CD14-positive monocyte (primary cell): ENCODE results near the gene ZNF385C. TPM values are rescaled to one million over a fixed set of nuclear protein-coding genes. Genes with fewer than 3 reads are reported as not detected.
A peak's percentile ranks its signal among the peaks of the same experiment; 100 is the strongest.

Source experiments
- DNase-seq, 3 donors: peaks; one replicate each; pipeline ENCODE4 v3.0.0-alpha.2; 2011 to 2022
- H2AFZ ChIP-seq: 2 replicates; pipeline ENCODE4 v1.6.0; 2012; ENCODE audit warnings: mild to moderate bottlenecking, low read depth, low read length, inconsistent platforms; ENCODE audit not compliant: insufficient read depth, poor library complexity, severe bottlenecking
- H3K27ac ChIP-seq, 2 donors: 1 replicate in 1 of 2; 2 replicates in 1 of 2; pipeline ENCODE4 v1.5.1; 2012 to 2013; ENCODE audit warnings: low read length in 2 of 2, control low read depth in 1 of 2, inconsistent platforms in 1 of 2, low read depth in 1 of 2, mild to moderate bottlenecking in 1 of 2
- H3K27me3 ChIP-seq, 2 donors: one replicate each; pipeline versions ENCODE4 v1.6.0 to v1.6.1; 2011 to 2013; ENCODE audit warnings: low read length in 2 of 2; ENCODE audit not compliant: control insufficient read depth in 2 of 2, insufficient read depth in 2 of 2
- H3K36me3 ChIP-seq, 2 donors: replicated peaks in 1 of 2; 1 replicate in 1 of 2; 2 replicates in 1 of 2; pipeline versions ENCODE4 v1.5.1 to v1.6.1; 2012 to 2013; ENCODE audit warnings: low read length in 2 of 2, control low read depth in 1 of 2, inconsistent platforms in 1 of 2, mild to moderate bottlenecking in 1 of 2; ENCODE audit not compliant: insufficient read depth in 2 of 2, control insufficient read depth in 1 of 2
- H3K4me1 ChIP-seq, 2 donors: 1 replicate in 1 of 2; 2 replicates in 1 of 2; pipeline versions ENCODE4 v1.5.1 to v1.6.1; 2012 to 2013; ENCODE audit warnings: low read length in 2 of 2, control low read depth in 1 of 2, inconsistent platforms in 1 of 2, mild to moderate bottlenecking in 1 of 2, moderate library complexity in 1 of 2; ENCODE audit not compliant: insufficient read depth in 2 of 2, control insufficient read depth in 1 of 2
- H3K4me2 ChIP-seq: replicated peaks from 2 replicates; pipeline ENCODE3; 2012; ENCODE audit warnings: low read length, moderate library complexity, mild to moderate bottlenecking; ENCODE audit not compliant: poor library complexity, severe bottlenecking; ENCODE audit errors: extremely low read depth
- H3K4me3 ChIP-seq, 3 experiments: fragments of 200-600 bp in 1 of 3; sonication (generic) in 1 of 3; replicated peaks in 1 of 3; 1 replicate in 2 of 3; 2 replicates in 1 of 3; pipeline ENCODE4 v1.5.1; 2011 to 2013; ENCODE audit warnings: low read length in 3 of 3, mild to moderate bottlenecking in 3 of 3, control low read depth in 2 of 3, low read depth in 2 of 3, inconsistent platforms in 1 of 3, moderate library complexity in 1 of 3
- H3K79me2 ChIP-seq: 2 replicates; pipeline ENCODE4 v1.6.0; 2012; ENCODE audit warnings: mild to moderate bottlenecking, control low read depth, inconsistent platforms, low read length, moderate library complexity; ENCODE audit not compliant: insufficient read depth
- H3K9ac ChIP-seq: 2 replicates; pipeline ENCODE4 v1.6.0; 2017; ENCODE audit warnings: low read length, mild to moderate bottlenecking; ENCODE audit not compliant: insufficient read depth, poor library complexity, severe bottlenecking
- H3K9me3 ChIP-seq, 2 donors: replicated peaks in 1 of 2; 1 replicate in 1 of 2; 2 replicates in 1 of 2; pipeline versions ENCODE4 v1.5.1 to v1.6.1; 2012 to 2013; ENCODE audit warnings: low read length in 2 of 2, control low read depth in 1 of 2; ENCODE audit not compliant: control insufficient read depth in 1 of 2, insufficient read depth in 1 of 2
- H4K20me1 ChIP-seq: 2 replicates; pipeline ENCODE4 v1.6.0; 2012; ENCODE audit warnings: mild to moderate bottlenecking, low read length, control low read depth, moderate library complexity; ENCODE audit not compliant: insufficient read depth
- H3K27ac Mint-ChIP-seq, 7 donors: one replicate each; pipeline ENCODE4 v1.8.0; 2020; ENCODE audit warnings: mild to moderate bottlenecking in 7 of 7, mixed read lengths in 7 of 7, moderate library complexity in 6 of 7, inconsistent platforms in 2 of 7
- H3K27me3 Mint-ChIP-seq, 3 donors: one replicate each; pipeline ENCODE4 v1.8.0; 2021 to 2022; ENCODE audit warnings: low read depth in 3 of 3, mild to moderate bottlenecking in 3 of 3, mixed read lengths in 3 of 3, moderate library complexity in 3 of 3, inconsistent platforms in 1 of 3
- H3K36me3 Mint-ChIP-seq, 2 donors: one replicate each; pipeline ENCODE4 v1.8.0; 2020; ENCODE audit warnings: mixed read lengths in 2 of 2, inconsistent platforms in 1 of 2, mild to moderate bottlenecking in 1 of 2
- H3K4me1 Mint-ChIP-seq: one replicate; pipeline ENCODE4 v1.8.0; 2020; ENCODE audit warnings: mild to moderate bottlenecking, mixed read lengths
- H3K4me3 Mint-ChIP-seq, 2 donors: one replicate each; pipeline ENCODE4 v1.8.0; 2020; ENCODE audit warnings: mild to moderate bottlenecking in 2 of 2, mixed read lengths in 2 of 2, moderate library complexity in 1 of 2
- H3K9me3 Mint-ChIP-seq, 7 donors: one replicate each; pipeline ENCODE4 v1.8.0; 2020 to 2022; ENCODE audit warnings: mixed read lengths in 7 of 7, mild to moderate bottlenecking in 6 of 7, moderate library complexity in 6 of 7, inconsistent platforms in 2 of 7
- CTCF ChIP-seq: fragments of 200-600 bp; IDR thresholded peaks from one replicate; pipeline ENCODE4 v1.8.0; 2022; ENCODE audit warnings: antibody characterized with exemption, mild to moderate bottlenecking
- WGBS: methylation state at CpG from one replicate; pipeline ENCODE4 v1.1.5; 2013; ENCODE audit warnings: missing lambda C conversion rate; ENCODE audit not compliant: insufficient coverage; 5-methylcytosine and 5-hydroxymethylcytosine counted together
- intact Hi-C, 2 donors: fragments of 100-400 bp; cut with micrococcal nuclease; formaldehyde crosslinking; loops; one replicate each; pipeline versions ENCODE4 v1.15.0 to v1.15.1; 2023
- polyA plus RNA-seq, 3 donors: library from polyadenylated mRNA; depleted of rRNA in 1 of 3; unstranded in 2 of 3; stranded (reverse) in 1 of 3; fragments of 300-500 nt in 2 of 3; fragments of >200 nt in 1 of 3; fragmentation: Illumina TruSeq in 2 of 3; gene quantifications; 1 replicate in 2 of 3; 2 replicates in 1 of 3; pipeline ENCODE4 v1.2.3, GENCODE V29; 2012 to 2021

The ZNF385C gene
- polyA plus RNA-seq, 3 donors = 0.09 to 0.55 TPM; not detected in 1

DNA sequence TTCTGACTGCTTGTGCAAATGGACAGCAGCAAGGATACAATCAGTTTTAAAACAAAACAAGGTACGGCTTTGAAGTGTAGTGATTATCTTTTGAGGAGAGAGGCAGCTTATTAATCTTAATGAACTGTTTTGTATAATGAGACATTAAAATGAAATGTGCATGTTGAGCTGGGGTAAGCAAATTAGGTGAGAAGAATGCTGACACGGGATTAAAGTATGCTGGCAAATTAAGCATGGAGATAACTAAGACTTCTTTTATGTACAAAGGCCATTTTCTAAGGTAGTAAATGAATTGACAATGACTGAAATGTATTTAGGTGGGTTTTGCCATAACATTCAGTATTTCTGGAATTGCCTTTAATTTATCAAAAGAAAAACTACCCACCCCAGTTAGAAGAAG is 99.8 kb downstream of the ZNF385C start:
- H2AFZ ChIP-seq = no peak overlapping the region
- intact Hi-C loops = no loop called here
- H3K9me3 ChIP-seq = no peaks in the 10 kb centered on the region
- Mint-ChIP-seq H3K27ac (peak overlapping the region in 2 of 7 donors; percentile 5 to 13), H3K9me3 (no peaks in the 10 kb centered on the region), H3K27me3 (no peaks in the 10 kb centered on the region), H3K36me3 (peaks cover 79 to 93% of the 10 kb centered on the region in 2 donors), H3K4me1 (peaks cover 31% of the 10 kb centered on the region), H3K4me3 (no peak overlapping the region)
- peaks cover 90% of the 10 kb centered on the region for H4K20me1 ChIP-seq
- no peaks in the 10 kb centered on the region for H3K27me3 ChIP-seq
- H3K4me1 ChIP-seq = peaks cover 3 to 20% of the 10 kb centered on the region in 2 donors
- no CpG with 5 or more reads among the region's 2 CpGs for WGBS
- no peak overlapping the region for H3K4me3 ChIP-seq
- no peak overlapping the region for H3K27ac ChIP-seq
- DNase-seq = no peak
- peaks cover 75% of the 10 kb centered on the region for H3K79me2 ChIP-seq
- peaks cover 79 to 98% of the 10 kb centered on the region in 2 donors for H3K36me3 ChIP-seq
- H3K4me2 ChIP-seq = no peak overlapping the region
- TF ChIP-seq CTCF = no peak
- H3K9ac ChIP-seq = no peak overlapping the region

DNA sequence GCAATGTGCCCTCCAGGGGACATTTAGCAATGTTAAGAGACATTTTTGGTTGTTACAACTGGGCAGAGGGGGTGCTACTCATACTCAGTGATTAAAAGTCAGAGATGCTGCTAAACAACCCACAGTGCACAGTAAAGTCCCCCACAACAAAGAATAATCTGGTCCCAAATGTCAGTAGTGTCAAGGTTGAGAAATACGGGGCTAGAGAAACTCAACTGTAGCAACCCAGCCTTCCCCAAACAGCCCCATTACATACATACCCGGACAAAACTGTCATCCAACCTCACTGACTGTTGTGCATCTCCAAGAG is 101.5 kb downstream of the ZNF385C start:
- H3K4me1 Mint-ChIP-seq = peaks cover 15% of the 10 kb centered on the region
- peaks cover 0 to 1% (median 0%) of the 10 kb centered on the region in 3 donors for H3K27me3 Mint-ChIP-seq
- intact Hi-C loops = no loop called here
- no peak overlapping the region for H3K9ac ChIP-seq
- peaks cover 79 to 99% of the 10 kb centered on the region in 2 donors for H3K36me3 Mint-ChIP-seq
- H3K9me3 ChIP-seq = no peaks in the 10 kb centered on the region
- peaks cover 64% of the 10 kb centered on the region for H3K79me2 ChIP-seq
- H3K9me3 Mint-ChIP-seq = no peaks in the 10 kb centered on the region
- peak overlapping the region in 2 of 7 donors; percentile 0 to 32 for H3K27ac Mint-ChIP-seq
- no peak overlapping the region for H3K4me3 Mint-ChIP-seq
- H3K4me2 ChIP-seq = no peak overlapping the region
- peaks cover 86% of the 10 kb centered on the region for H4K20me1 ChIP-seq
- WGBS = no CpG with 5 or more reads among the region's 2 CpGs
- no peaks in the 10 kb centered on the region for H3K27me3 ChIP-seq
- peaks cover 3 to 7% of the 10 kb centered on the region in 2 donors for H3K4me1 ChIP-seq
- no peak overlapping the region for H3K27ac ChIP-seq
- TF ChIP-seq CTCF = no peak
- no peak for DNase-seq
- no peak overlapping the region for H3K4me3 ChIP-seq
- H2AFZ ChIP-seq = no peak overlapping the region
- peaks cover 90 to 98% of the 10 kb centered on the region in 2 donors for H3K36me3 ChIP-seq
